Measurements from ENCODE around the gene UBA3.

DNA sequence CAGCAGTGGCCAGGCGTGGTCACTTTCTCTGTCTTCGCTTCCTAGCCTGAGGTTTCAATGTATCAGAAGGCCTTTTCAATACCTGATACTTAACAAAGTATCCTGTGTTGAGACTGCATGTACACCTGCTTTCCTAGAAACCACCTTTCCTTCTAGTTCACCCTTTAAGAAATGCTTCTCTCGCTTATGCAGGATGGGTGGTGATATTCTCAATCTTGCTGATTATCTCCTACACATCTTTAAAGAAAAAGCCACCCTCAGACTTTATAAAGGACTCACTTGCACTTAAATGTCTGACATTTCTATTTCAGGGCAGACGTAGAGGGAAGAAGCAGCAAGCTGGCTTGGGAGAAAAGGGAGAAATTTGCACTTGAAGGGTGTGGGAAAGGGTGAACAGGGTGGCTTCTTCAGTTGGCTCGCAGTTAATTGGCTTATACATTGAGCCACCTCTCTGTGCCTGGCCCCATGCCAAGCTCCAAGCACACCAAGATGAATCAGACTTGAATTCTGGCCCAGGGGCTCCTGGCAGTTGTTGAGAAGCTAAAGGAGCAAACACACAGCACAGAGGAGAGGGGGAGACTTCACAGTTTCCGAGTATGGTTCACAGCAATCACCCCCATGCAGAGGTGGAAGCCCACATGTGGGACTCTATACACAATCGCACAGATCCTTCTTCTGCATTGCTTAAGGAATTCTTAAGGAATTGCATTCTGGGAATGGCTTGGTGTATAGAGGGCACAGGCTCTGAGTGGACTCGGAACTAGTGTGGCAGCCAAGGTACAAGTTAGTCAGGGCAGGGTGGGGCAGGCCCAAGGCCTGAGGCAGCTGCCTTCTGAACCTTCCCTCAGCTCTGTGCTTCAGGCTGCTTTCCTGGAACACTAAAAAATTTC is 5.9 kb upstream of the UBA3 start:
- TF ChIP-seq NFIC (IDR thresholded peaks at IDR 0.05; ENCODE audit: low read depth, low read length) (no peak), POLR2A (IDR thresholded peaks at IDR 0.05; ENCODE audit: low read depth, low read length) (no peak), JUNB (IDR thresholded peaks at IDR 0.05) (no peak), ZBTB4 (CRISPR knock-in tag; IDR thresholded peaks at IDR 0.05) (no peak), RELA (IDR thresholded peaks at IDR 0.05; ENCODE audit: borderline replicate concordance, partially characterized antibody) (no peak), ETV6 (conservative IDR thresholded peaks at IDR 0.05 in 1 of 2, IDR thresholded peaks at IDR 0.05 in 1 of 2; ENCODE audit: borderline replicate concordance in 1 of 2, low read depth in 1 of 2) (no peak), DPF2 (IDR thresholded peaks at IDR 0.05) (no peak), EZH2 (IDR thresholded peaks at IDR 0.05; ENCODE audit: borderline replicate concordance, control insufficient read depth, low read depth, low read length) (no peak), SREBF2 (IDR thresholded peaks at IDR 0.05; ENCODE audit: low read length) (no peak)
- TF ChIP-seq, protein P1, sequence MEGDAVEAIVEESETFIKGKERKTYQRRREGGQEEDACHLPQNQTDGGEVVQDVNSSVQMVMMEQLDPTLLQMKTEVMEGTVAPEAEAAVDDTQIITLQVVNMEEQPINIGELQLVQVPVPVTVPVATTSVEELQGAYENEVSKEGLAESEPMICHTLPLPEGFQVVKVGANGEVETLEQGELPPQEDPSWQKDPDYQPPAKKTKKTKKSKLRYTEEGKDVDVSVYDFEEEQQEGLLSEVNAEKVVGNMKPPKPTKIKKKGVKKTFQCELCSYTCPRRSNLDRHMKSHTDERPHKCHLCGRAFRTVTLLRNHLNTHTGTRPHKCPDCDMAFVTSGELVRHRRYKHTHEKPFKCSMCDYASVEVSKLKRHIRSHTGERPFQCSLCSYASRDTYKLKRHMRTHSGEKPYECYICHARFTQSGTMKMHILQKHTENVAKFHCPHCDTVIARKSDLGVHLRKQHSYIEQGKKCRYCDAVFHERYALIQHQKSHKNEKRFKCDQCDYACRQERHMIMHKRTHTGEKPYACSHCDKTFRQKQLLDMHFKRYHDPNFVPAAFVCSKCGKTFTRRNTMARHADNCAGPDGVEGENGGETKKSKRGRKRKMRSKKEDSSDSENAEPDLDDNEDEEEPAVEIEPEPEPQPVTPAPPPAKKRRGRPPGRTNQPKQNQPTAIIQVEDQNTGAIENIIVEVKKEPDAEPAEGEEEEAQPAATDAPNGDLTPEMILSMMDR (IDR thresholded peaks at IDR 0.05 in 2 of 3, conservative IDR thresholded peaks at IDR 0.05 in 1 of 3; ENCODE audit: control insufficient read depth in 2 of 3, extremely low read depth in 1 of 3, insufficient read depth in 1 of 3, low read depth in 3 of 3, low read length in 3 of 3) = no peak
